Measurements from ENCODE around the gene SLC66A3. TPM values are rescaled to one million over a fixed set of nuclear protein-coding genes. Genes with fewer than 3 reads are reported as not detected.

SLC66A3 gene
- total RNA-seq, 2 donors from 2014 or later, result 8.4 to 11.9 TPM

DNA sequence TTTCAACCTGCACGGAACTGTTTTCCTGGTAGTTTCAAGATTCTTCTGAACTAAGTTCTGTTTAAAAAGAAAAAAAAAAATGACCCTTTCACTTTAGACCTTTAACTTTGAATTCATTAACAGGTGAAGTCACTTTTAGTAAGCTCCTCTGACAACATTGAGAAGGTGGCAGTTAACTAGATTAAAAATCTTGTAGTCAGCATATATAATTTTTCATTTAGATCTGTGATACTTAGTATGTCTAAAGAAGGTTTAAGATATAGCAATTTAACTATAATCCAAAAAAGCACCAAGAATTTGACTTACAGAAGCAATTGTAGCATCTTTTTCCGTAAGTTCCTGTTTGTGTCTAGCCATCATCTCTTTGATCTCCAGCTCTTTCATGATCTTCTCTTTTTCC is 45.4 kb downstream of the SLC66A3 start:
- no peak for ATAC-seq (replicated peaks)

GRCh38 chr2:11201969-11202368 is 46.7 kb downstream of the SLC66A3 start:
- Mint-ChIP-seq H3K27me3 (no peaks in the 10 kb centered on the region), H3K27ac (no peak overlapping the region), H3K36me3 (ENCODE audit: low read depth) (peaks cover 58% of the 10 kb centered on the region), H3K4me1 (peaks cover 21% of the 10 kb centered on the region), H3K4me3 (no peak overlapping the region), H3K9me3 (no peaks in the 10 kb centered on the region)
- no peak for ATAC-seq (replicated peaks)

More for the DNA sequence above, 45.4 kb downstream of the SLC66A3 start:
- Mint-ChIP-seq H3K36me3 (ENCODE audit: low read depth) (peaks cover 65% of the 10 kb centered on the region), H3K4me1 (peaks cover 21% of the 10 kb centered on the region), H3K4me3 (no peak overlapping the region), H3K9me3 (no peaks in the 10 kb centered on the region), H3K27me3 (no peaks in the 10 kb centered on the region), H3K27ac (no peak overlapping the region)

- Mint-ChIP-seq H3K27me3 (no peaks in the 10 kb centered on the region), H3K27ac (peak overlapping the region; percentile 76), H3K4me1 (peaks cover 21% of the 10 kb centered on the region), H3K4me3 (peak overlapping the region; percentile 40), H3K9me3 (no peaks in the 10 kb centered on the region), H3K36me3 (ENCODE audit: low read depth) (peaks cover 67% of the 10 kb centered on the region)
- ATAC-seq (replicated peaks), result peak; percentile 96
These were observed 48.2 kb downstream of the SLC66A3 start for GRCh38 chr2:11203480-11203879.

GRCh38 chr2:11208083-11208482 is 52.8 kb downstream of the SLC66A3 start:
- H3K9me3 Mint-ChIP-seq, result no peaks in the 10 kb centered on the region
- no peak for ATAC-seq (replicated peaks)
- no peaks in the 10 kb centered on the region for H3K27me3 Mint-ChIP-seq
- peaks cover 53% of the 10 kb centered on the region for H3K36me3 Mint-ChIP-seq (ENCODE audit: low read depth)
- no peak overlapping the region for H3K27ac Mint-ChIP-seq
- peaks cover 21% of the 10 kb centered on the region for H3K4me1 Mint-ChIP-seq
- no peak overlapping the region for H3K4me3 Mint-ChIP-seq

GRCh38 chr2:11212645-11213044 is 57.4 kb downstream of the SLC66A3 start:
- no peak for ATAC-seq (replicated peaks)
- Mint-ChIP-seq H3K9me3 (no peaks in the 10 kb centered on the region), H3K4me3 (no peak overlapping the region), H3K4me1 (no peaks in the 10 kb centered on the region), H3K36me3 (ENCODE audit: low read depth) (peaks cover 81% of the 10 kb centered on the region), H3K27ac (no peak overlapping the region), H3K27me3 (no peaks in the 10 kb centered on the region)

GRCh38 chr2:11213090-11213638 is 57.9 kb downstream of the SLC66A3 start:
- Mint-ChIP-seq H3K27ac (no peak overlapping the region), H3K4me1 (no peaks in the 10 kb centered on the region), H3K36me3 (ENCODE audit: low read depth) (peaks cover 82% of the 10 kb centered on the region), H3K27me3 (no peaks in the 10 kb centered on the region), H3K9me3 (no peaks in the 10 kb centered on the region), H3K4me3 (no peak overlapping the region)
- ATAC-seq (replicated peaks), result no peak

DNA sequence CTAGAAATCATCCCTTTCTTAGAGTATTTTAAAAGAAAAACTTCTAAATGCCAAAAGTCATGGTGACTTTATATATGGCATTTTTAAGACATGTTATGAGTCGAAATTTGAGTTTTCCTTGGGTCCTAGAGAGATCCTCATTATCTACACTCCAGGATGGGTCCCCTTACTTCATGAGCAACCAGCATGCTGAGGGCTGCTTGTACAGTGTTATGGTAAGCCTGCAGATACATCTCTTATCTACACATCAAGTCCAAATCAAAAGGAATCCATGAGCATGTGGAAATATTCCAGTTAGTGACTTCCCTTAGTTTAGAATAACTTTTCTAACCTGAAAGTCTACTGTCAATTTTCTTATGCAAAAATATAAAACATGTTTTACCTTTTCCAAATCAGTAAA is 58.7 kb downstream of the SLC66A3 start:
- peaks cover 81% of the 10 kb centered on the region for H3K36me3 Mint-ChIP-seq (ENCODE audit: low read depth)
- H3K4me3 Mint-ChIP-seq, result no peak overlapping the region
- no peak for ATAC-seq (replicated peaks)
- H3K27me3 Mint-ChIP-seq, result no peaks in the 10 kb centered on the region
- no peaks in the 10 kb centered on the region for H3K9me3 Mint-ChIP-seq
- H3K4me1 Mint-ChIP-seq, result no peaks in the 10 kb centered on the region
- H3K27ac Mint-ChIP-seq, result no peak overlapping the region

DNA sequence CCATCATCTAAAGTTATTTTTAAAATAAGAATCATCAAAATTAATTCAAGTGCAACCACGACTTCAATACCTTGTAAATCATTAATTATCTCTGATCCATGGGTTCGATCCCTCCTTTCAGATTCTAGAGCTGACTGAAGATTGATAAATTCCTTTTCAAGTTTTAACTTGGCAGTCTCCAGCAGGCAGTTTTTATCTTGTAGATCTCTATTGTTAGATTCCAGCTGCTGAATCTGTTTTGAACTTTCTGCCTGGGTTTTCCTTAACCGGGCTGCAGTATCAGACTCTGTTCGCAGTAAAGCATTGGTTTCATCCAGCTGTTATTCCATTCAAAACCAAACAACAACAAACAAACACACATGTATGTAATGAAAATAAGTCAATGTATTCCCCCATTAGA is 59.5 kb downstream of the SLC66A3 start:
- H3K27me3 Mint-ChIP-seq, result no peaks in the 10 kb centered on the region
- no peaks in the 10 kb centered on the region for H3K4me1 Mint-ChIP-seq
- H3K27ac Mint-ChIP-seq, result no peak overlapping the region
- no peak overlapping the region for H3K4me3 Mint-ChIP-seq
- H3K36me3 Mint-ChIP-seq (ENCODE audit: low read depth), result peaks cover 89% of the 10 kb centered on the region
- no peaks in the 10 kb centered on the region for H3K9me3 Mint-ChIP-seq
- no peak for ATAC-seq (replicated peaks)

DNA sequence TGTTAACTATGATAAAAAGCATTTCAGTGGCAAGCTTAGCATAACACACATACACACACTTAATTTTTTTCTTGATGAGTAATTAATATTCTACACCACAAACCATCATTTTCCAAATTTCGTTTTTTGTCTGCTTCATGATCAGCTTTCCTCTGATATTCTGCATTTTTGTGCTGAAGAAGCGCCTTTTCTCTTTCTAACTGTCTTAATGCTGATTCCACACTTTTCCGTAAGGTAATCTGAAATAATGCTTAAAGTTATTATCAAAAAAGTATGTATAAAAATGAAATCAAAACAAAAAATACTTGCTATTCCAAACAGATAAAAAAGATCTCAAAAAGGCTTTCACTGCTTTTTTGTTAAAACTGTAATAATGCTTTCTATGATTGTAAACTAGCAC is 60.1 kb downstream of the SLC66A3 start:
- Mint-ChIP-seq H3K4me3 (no peak overlapping the region), H3K27ac (no peak overlapping the region), H3K9me3 (no peaks in the 10 kb centered on the region), H3K27me3 (no peaks in the 10 kb centered on the region), H3K36me3 (ENCODE audit: low read depth) (peaks cover 93% of the 10 kb centered on the region), H3K4me1 (no peaks in the 10 kb centered on the region)
- ATAC-seq (replicated peaks), result no peak

GRCh38 chr2:11220445-11220844 is 65.2 kb downstream of the SLC66A3 start:
- ATAC-seq (replicated peaks), result no peak
- Mint-ChIP-seq H3K36me3 (ENCODE audit: low read depth) (peaks cover 76% of the 10 kb centered on the region), H3K27me3 (no peaks in the 10 kb centered on the region), H3K4me3 (no peak overlapping the region), H3K9me3 (no peaks in the 10 kb centered on the region), H3K27ac (no peak overlapping the region), H3K4me1 (no peaks in the 10 kb centered on the region)

DNA sequence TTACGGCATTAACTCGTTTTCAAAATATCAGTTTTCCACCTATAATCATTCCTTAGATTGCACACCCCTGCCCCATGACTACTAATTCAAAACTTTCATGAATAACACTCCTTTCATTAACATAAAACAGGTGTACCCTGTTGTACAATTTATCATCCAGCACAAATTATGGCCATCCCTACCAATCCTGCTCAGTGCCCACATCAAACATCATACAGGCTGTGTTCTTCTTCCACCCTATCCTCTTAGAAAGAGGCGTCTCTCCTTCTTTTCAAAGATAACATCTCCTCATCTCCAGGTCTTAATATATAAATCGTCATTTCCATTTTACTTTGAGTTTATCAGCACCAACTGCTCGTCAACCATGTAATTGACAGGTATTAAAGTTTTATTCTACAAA is 67.6 kb downstream of the SLC66A3 start:
- Mint-ChIP-seq H3K27ac (no peak overlapping the region), H3K36me3 (ENCODE audit: low read depth) (peaks cover 59% of the 10 kb centered on the region), H3K4me1 (no peaks in the 10 kb centered on the region), H3K4me3 (no peak overlapping the region), H3K27me3 (no peaks in the 10 kb centered on the region), H3K9me3 (no peaks in the 10 kb centered on the region)
- no peak for ATAC-seq (replicated peaks)

DNA sequence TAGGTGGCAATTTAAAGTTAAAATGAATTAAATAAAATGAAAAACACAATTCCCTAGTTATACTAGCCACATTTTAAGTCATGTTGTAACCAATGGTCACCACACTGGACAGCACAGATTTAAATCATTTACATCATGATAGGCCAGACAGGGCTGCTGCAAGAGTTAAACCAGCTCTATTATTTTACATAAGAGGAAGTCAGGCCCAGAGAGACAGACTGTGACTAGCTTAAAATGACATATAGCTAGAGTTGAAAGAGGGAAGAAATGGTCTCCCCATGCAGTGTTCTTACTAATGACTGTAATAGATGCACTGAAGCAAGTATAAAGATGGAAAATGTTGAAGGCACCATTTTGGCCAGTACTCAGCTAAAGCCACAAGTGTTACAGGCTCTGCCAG is 69.6 kb downstream of the SLC66A3 start:
- no peaks in the 10 kb centered on the region for H3K4me1 Mint-ChIP-seq
- no peaks in the 10 kb centered on the region for H3K9me3 Mint-ChIP-seq
- no peak for ATAC-seq (replicated peaks)
- H3K36me3 Mint-ChIP-seq (ENCODE audit: low read depth), result peaks cover 45% of the 10 kb centered on the region
- no peak overlapping the region for H3K27ac Mint-ChIP-seq
- H3K27me3 Mint-ChIP-seq, result no peaks in the 10 kb centered on the region
- no peak overlapping the region for H3K4me3 Mint-ChIP-seq

DNA sequence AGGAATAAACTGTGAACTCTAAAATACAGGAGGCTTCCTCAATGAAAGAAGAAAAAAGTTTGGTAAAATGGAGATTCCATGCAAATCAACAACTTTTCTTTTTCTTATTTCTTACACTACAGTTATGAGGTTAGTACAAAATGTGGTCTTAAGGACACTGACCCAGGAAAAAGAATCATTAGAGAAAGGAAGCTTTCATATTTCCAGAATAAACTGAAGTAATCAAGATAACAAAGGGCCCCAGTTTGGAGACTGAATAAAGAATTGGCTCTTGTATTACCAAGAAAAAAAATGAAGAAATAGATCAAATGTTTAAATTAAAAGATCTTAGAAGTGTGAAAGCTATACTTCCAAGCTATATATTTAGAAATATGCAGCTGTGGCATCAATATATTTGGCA is 72.3 kb downstream of the SLC66A3 start:
- no peak overlapping the region for H3K27ac Mint-ChIP-seq
- H3K27me3 Mint-ChIP-seq, result no peaks in the 10 kb centered on the region
- H3K9me3 Mint-ChIP-seq, result no peaks in the 10 kb centered on the region
- no peaks in the 10 kb centered on the region for H3K4me1 Mint-ChIP-seq
- peaks cover 33% of the 10 kb centered on the region for H3K36me3 Mint-ChIP-seq (ENCODE audit: low read depth)
- no peak overlapping the region for H3K4me3 Mint-ChIP-seq
- ATAC-seq (replicated peaks), result no peak
